ENCODE measurements around the gene GPX4.

The GPX4 gene

GRCh38 chr19:1146412-1146699 is 42.6 kb downstream of the GPX4 start:
- in situ Hi-C loops (cut with HindIII; ENCODE audit: low pct_ligation_motif_present, low sequenced_read_pairs) = no loop called here
- Histone ChIP-seq H3K36me3 (replicated peaks) (peaks cover 30% of the 10 kb centered on the region), H3K27me3 (replicated peaks) (no peaks in the 10 kb centered on the region), H3K27ac (no peak overlapping the region), H3K4me3 (ENCODE audit: low read depth, low read length) (no peak overlapping the region)
- DNase-seq = no peak
- TF ChIP-seq CTCF (IDR thresholded peaks at IDR 0.05; ENCODE audit: low read depth, low read length, missing control alignments) = no peak

GRCh38 chr19:1146858-1147780 is 43.3 kb downstream of the GPX4 start:
- TF ChIP-seq CTCF (IDR thresholded peaks at IDR 0.05; ENCODE audit: low read depth, low read length, missing control alignments) = no peak
- in situ Hi-C loops (cut with HindIII; ENCODE audit: low pct_ligation_motif_present, low sequenced_read_pairs) = no loop called here
- Histone ChIP-seq H3K27ac (no peak overlapping the region), H3K27me3 (replicated peaks) (no peaks in the 10 kb centered on the region), H3K36me3 (replicated peaks) (peaks cover 36% of the 10 kb centered on the region), H3K4me3 (ENCODE audit: low read depth, low read length) (no peak overlapping the region)
- DNase-seq = no peak

GRCh38 chr19:1147934-1148549 is 44.2 kb downstream of the GPX4 start:
- in situ Hi-C loops (cut with HindIII; ENCODE audit: low pct_ligation_motif_present, low sequenced_read_pairs) = no loop called here
- DNase-seq = no peak
- H3K27me3 ChIP-seq (replicated peaks) = no peaks in the 10 kb centered on the region
- H3K4me3 ChIP-seq (ENCODE audit: low read depth, low read length) = no peak overlapping the region
- H3K27ac ChIP-seq = no peak overlapping the region
- no peak for TF ChIP-seq CTCF (IDR thresholded peaks at IDR 0.05; ENCODE audit: low read depth, low read length, missing control alignments)
- peaks cover 33% of the 10 kb centered on the region for H3K36me3 ChIP-seq (replicated peaks)

- TF ChIP-seq CTCF (IDR thresholded peaks at IDR 0.05; ENCODE audit: low read depth, low read length, missing control alignments) = no peak
- no peaks in the 10 kb centered on the region for H3K27me3 ChIP-seq (replicated peaks)
- in situ Hi-C loops (cut with HindIII; ENCODE audit: low pct_ligation_motif_present, low sequenced_read_pairs) = no loop called here
- H3K4me3 ChIP-seq (ENCODE audit: low read depth, low read length) = no peak overlapping the region
- peaks cover 32% of the 10 kb centered on the region for H3K36me3 ChIP-seq (replicated peaks)
- DNase-seq = no peak
- H3K27ac ChIP-seq = no peak overlapping the region
Observed at GRCh38 chr19:1149259-1150045, 45.7 kb downstream of the GPX4 start.

DNA sequence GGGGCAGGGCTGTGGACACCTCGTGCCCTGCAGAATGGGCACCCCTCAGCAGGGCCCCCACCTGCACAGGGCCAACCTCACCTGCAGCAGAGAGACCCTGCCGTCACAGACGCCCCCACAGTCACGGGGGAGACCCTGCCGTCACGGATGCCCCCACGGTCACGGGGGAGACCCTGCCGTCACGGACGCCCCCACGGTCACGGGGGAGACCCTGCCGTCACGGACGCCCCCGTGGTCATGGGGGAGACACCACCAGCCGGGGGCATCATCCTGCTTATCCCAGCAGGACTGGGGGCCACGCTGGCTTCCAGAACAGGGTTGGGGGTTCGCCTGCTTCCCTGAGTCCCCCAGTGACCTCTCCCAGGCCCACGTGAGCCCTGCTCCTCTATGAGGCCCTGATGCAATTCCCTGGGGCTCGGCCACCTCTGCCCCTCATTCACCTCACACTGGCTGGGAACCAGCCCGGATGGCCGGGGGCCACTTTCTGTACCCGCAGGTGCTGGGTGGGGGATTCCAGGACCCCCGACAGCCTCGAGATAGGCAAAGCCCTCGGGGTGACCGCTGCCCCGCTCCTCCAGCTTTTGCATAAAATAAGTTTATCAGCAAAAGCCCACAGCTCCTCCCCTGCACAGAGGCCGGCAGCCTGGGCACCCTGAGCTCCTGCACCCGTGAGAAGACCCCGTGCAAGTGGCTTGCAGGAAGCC is 46.7 kb downstream of the GPX4 start:
- Histone ChIP-seq H3K27me3 (replicated peaks) (no peaks in the 10 kb centered on the region), H3K36me3 (replicated peaks) (peaks cover 32% of the 10 kb centered on the region), H3K4me3 (ENCODE audit: low read depth, low read length) (no peak overlapping the region), H3K27ac (no peak overlapping the region)
- no peak for TF ChIP-seq CTCF (IDR thresholded peaks at IDR 0.05; ENCODE audit: low read depth, low read length, missing control alignments)
- no peak for DNase-seq
- in situ Hi-C loops (cut with HindIII; ENCODE audit: low pct_ligation_motif_present, low sequenced_read_pairs) = no loop called here

All from brain microvascular endothelial cell (primary cell).